Measurements from ENCODE around the gene NTF3. TPM values are rescaled to one million over a fixed set of nuclear protein-coding genes. Genes with fewer than 3 reads are reported as not detected.
"Not testable (repeated sequence)": the region's sequence is repeated elsewhere in the genome, so short reads cannot be mapped to it uniquely, and the experiment has no call there.

NTF3 gene
- total RNA-seq, 2 experiments from 2014 or later = not detected

DNA sequence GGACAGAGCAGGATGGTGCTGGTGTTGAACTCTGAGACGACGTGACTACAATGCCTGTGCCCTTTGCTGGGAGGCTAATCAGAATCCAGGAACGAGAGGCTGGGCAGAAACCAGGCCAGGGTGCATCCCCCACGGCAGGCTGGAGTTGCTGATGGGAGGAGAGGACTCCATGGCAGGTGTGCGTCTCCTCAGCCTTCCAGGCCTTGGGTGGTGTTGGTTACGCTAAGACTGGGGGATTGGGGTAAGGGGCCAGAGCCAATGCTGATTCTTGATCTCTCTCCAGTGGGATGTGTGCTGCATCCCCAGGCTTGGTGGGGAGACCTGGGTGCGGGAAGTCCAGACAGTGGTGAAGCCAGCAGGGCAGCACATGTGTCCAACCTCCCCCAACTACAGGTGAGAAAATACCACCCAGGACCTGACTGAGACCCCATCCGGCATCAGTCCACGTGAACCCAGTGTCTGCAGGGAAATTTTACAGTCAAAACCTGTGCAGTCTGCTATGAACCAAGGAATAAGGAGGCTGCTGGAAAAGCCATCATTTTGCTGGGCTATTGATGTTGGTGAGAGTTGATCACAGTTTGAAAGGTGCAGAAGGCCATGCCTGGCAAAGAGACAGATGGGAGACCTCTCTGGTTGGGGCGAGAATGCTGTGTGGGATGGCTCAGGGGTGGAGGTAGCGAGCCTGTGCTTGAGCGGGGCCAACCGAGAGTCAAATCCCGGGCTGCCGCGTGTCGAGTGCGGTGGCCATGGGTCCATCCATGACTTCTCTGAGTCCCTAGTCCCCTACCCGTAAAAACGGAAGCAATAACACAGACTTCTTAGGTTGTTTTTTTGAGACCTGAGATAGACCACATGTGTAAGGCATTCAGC, 89.8 kb downstream of the NTF3 start:
- no peaks in the 10 kb centered on the region for H3K27me3 Mint-ChIP-seq
- CTCF ChIA-PET = no interaction called here
- DNase-seq = no peak

DNA sequence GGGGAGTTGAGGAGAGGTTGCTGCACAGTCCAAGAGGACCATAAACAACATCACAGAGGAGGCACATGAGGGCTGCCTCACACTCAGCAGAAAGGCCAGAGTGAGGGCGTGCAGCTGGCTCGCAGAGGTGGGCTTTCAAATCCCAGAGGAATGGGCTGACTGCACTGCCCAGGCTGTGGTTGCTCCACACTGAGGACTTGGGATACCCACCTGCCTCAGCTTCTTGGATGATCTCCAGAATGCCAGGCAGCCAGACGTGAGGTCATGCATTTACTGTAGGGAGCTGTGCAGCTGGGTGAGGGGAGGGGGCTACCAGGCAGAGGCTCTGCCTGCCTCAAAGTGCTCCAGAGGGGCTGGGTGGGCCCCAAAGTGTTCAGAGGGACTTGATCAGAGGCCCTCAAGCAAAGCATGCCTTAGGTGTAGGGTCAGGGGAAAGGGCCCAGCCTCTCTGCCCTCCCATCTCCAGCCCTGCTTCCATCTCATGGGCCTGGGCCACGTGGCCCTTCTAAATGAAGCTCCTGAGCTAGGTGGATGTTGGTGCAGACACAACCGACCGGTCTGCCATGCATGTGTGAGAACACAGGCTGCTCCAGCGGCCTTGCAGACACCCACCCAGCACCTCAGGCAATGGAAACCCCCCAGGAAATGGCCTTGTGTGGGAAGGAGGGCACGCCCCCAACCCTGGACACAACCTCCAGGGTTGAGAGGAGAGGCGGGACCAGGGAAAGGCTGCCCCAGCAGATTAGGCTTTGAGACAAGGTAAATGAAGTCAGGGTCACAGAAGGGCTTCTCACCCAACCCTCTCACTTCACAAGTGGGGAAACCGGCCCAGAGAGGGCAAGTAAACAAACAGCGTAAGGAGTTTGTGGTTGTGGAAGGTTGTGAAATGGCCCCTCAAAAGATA, 90.8 kb downstream of the NTF3 start:
- ChIA-PET CTCF (no interaction called here), POLR2A (no interaction called here)
- no peaks in the 10 kb centered on the region for H3K27me3 Mint-ChIP-seq
- H3K4me1 Mint-ChIP-seq = no peaks in the 10 kb centered on the region
- no peak overlapping the region for H3K4me3 Mint-ChIP-seq
- no peak for DNase-seq
- H3K36me3 Mint-ChIP-seq (ENCODE audit: low read depth) = no peaks in the 10 kb centered on the region
- no peak overlapping the region for H3K27ac Mint-ChIP-seq
- no peaks in the 10 kb centered on the region for H3K9me3 Mint-ChIP-seq

More for the DNA sequence above, 89.8 kb downstream of the NTF3 start:
- Mint-ChIP-seq H3K4me3 (no peak overlapping the region), H3K36me3 (ENCODE audit: low read depth) (no peaks in the 10 kb centered on the region), H3K4me1 (no peaks in the 10 kb centered on the region), H3K9me3 (no peaks in the 10 kb centered on the region), H3K27ac (no peak overlapping the region)
- POLR2A ChIA-PET = no interaction called here

DNA sequence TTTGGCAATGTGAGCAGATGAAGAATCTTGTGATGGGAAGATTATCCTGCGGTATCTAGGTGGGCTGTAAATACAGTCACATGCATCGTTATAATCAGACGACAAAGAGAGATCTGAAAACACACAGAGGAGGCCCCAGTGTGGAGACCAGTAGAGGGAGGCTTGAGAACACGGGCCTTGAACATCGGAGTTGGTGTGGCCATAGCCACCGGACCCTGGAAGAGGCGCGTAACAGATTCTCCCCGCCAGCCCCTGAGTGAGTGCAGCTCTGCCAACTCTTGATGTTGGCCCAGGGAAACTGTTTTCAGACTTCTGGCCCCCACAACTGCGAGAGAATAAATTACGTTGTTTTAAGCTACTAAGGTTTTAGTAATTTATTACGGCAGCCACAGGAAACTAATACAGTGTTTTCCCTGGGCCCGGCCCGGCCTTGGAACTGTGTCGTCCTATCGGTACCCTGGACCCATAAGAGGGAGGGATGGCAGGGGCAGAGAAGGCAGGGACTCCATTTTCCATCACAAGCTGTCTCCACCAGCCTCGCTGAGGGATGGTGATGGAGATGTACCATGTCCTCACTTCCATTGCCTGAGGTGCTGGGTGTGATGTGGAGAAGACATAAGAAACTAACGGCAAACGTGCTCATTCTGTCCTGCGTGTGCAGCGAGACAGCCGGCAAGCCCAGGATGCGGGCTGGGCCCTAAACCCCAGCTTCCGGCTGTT, 91.6 kb downstream of the NTF3 start:
- H3K36me3 Mint-ChIP-seq (ENCODE audit: low read depth) = no peaks in the 10 kb centered on the region
- H3K27me3 Mint-ChIP-seq = no peaks in the 10 kb centered on the region
- no peak for DNase-seq
- CTCF ChIA-PET = no interaction called here
- no peak overlapping the region for H3K27ac Mint-ChIP-seq
- H3K9me3 Mint-ChIP-seq = no peaks in the 10 kb centered on the region
- POLR2A ChIA-PET = no interaction called here
- H3K4me3 Mint-ChIP-seq = no peak overlapping the region
- H3K4me1 Mint-ChIP-seq = no peaks in the 10 kb centered on the region

DNA sequence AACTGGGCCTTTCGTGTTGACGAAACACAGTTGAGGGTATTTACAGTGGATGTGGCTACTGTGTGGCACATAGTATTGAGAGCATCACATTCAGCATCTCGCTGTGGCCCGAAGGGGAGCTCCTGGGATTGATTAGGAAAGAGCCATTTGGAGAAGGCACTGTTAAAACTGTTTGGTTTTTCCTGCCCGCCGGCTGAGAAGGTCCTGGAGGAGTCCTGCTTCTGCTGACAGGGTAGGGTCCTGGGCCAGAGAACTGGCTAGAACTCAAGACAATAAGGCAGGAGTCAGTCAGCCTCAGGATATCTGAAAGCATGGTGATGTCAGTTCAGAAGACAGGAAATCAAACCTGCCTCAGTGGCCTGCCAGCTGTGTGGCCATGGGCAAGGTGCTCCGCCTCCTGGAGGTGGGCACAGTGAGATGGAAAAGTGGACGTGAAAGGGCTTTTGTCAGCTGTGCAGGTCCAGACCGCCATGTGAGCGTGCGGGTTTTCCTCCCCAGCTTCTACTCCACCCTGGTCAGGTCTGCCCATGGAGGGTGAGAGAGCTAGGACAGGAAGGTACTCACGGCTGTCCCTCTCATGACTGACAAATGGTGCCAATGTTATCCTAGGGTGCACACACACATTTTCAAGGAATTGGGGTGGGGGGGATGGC, 92.3 kb downstream of the NTF3 start:
- POLR2A ChIA-PET = no interaction called here
- H3K9me3 Mint-ChIP-seq = no peaks in the 10 kb centered on the region
- no peaks in the 10 kb centered on the region for H3K4me1 Mint-ChIP-seq
- CTCF ChIA-PET = no interaction called here
- no peak overlapping the region for H3K4me3 Mint-ChIP-seq
- no peaks in the 10 kb centered on the region for H3K27me3 Mint-ChIP-seq
- no peak for DNase-seq
- H3K36me3 Mint-ChIP-seq (ENCODE audit: low read depth) = no peaks in the 10 kb centered on the region
- no peak overlapping the region for H3K27ac Mint-ChIP-seq

DNA sequence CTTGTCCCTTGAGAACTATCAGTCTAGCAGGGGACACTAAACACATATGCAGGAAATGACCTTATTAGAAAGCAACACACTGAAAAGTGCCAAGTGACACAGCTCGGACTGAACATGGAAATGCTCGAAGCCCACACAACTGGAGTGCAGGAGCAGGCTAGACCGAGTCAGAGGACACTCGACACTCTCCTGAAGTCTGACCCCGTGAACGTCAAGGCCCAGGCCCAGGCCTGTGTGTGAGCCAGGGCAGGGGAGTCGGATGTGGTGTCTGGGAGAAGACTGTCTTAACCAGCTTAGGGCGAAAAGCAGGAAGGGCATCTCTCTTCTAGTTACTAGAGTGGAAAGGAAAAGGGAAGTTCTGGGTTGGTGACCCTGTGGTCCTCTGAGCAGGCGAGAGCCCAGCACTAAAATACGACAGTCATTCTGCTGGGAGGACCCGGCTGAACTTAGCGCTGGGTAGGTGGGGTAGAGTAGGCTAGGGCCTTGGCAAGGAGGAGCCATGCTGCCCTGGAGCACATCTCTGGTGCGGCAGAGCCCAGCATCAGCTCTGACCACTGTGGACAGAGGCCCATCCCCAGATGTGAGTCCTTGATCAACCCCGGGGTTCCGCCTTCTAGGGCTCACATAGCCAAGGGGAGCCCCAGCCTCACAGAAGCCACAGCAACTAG, 93.0 kb downstream of the NTF3 start:
- Mint-ChIP-seq H3K27ac (no peak overlapping the region), H3K4me3 (no peak overlapping the region), H3K4me1 (no peaks in the 10 kb centered on the region), H3K9me3 (no peaks in the 10 kb centered on the region), H3K36me3 (ENCODE audit: low read depth) (no peaks in the 10 kb centered on the region), H3K27me3 (no peaks in the 10 kb centered on the region)
- POLR2A ChIA-PET = no interaction called here
- CTCF ChIA-PET = no interaction called here
- DNase-seq = no peak

DNA sequence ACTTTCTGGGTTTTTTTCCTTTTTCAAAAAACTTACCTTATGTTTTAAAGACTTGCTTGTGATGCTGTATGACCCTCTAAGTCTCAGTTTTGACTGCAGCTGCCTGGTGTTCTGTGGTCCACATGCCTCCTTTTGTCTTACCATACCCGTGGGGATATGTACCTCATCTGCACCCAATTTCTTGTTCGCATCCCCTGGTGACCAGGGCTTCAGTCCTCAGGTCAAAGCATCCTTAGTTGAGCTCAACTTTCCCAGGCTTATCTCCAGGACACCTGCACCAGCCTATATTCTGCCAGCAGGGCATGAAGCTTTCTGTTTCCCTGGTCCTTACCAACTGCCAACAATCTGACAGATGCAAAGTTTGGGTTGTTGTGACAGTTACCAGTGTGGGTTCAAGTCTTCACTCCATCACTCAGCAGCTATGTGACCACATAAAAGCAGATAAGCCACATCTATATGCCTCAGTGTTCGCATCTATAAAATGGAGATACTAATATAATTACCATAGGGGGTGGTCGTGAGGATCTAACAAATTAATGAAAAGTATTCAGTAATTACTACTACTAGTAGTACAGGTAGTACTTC, 94.0 kb downstream of the NTF3 start:
- DNase-seq = no peak
- H3K4me1 Mint-ChIP-seq = no peaks in the 10 kb centered on the region
- no peaks in the 10 kb centered on the region for H3K9me3 Mint-ChIP-seq
- POLR2A ChIA-PET = no interaction called here
- H3K27ac Mint-ChIP-seq = no peak overlapping the region
- no peaks in the 10 kb centered on the region for H3K36me3 Mint-ChIP-seq (ENCODE audit: low read depth)
- CTCF ChIA-PET = no interaction called here
- no peak overlapping the region for H3K4me3 Mint-ChIP-seq
- H3K27me3 Mint-ChIP-seq = no peaks in the 10 kb centered on the region

DNA sequence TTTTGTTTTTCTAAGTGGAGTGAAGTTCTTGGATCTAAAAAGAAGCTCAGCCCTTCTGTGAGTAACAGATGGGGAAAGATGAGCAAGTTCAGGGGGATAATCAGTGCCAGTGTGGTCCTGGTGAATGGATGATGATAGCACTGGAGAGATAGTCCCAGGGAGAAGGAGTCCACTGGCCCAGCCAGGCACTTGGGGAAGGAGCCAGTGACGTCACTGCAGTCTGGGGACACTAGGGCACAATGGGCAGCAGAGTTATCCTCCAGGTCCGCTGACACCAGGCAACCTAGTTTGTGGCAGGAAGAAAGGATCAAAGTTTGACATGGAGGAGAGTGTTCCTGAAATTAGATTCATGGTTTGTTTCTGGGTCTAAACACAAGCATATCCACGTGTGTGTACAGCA, 101.5 kb downstream of the NTF3 start:
- CTCF ChIA-PET = no interaction called here
- Mint-ChIP-seq H3K36me3 (ENCODE audit: low read depth) (no peaks in the 10 kb centered on the region), H3K4me3 (no peak overlapping the region), H3K4me1 (no peaks in the 10 kb centered on the region), H3K27me3 (no peaks in the 10 kb centered on the region), H3K9me3 (peaks cover 2% of the 10 kb centered on the region), H3K27ac (no peak overlapping the region)
- POLR2A ChIA-PET = no interaction called here
- no peak for DNase-seq

DNA sequence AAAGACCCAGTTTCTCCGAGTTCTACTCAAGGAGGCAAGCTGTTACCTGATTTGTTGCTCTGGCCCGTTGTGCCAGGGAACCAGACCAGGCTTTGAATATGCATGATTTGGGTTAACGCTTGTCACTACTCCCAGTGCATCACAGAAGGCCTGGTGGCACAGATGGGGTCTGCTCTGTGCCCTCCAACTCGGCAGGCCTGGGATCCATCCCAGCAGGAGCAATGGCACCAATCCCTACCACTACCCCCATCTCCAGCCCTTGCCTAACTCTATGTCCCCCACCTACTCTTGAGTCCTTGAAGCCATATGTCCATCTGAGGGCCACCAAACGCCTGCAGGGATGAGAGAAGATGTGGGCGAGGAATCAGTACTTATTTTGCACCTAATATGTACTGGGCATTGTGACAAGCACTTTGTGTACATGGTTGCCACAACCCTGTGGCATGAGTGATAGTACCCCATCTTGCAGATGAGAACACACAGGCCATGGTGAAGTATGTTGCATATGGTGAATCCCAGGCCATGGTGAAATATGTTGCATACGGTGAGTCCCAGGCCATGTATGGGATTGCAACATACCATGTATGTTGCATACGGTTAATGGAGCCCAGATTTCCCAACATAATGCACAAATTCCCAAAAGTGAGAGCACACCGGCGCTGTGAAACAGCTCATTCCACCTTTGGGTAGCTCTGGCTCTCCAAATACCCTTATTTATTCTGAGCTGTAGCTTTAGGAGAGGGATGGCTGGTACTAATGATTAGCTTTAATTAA, 102.7 kb downstream of the NTF3 start:
- Mint-ChIP-seq H3K4me3 (no peak overlapping the region), H3K9me3 (peaks cover 2% of the 10 kb centered on the region), H3K36me3 (ENCODE audit: low read depth) (no peaks in the 10 kb centered on the region), H3K27me3 (no peaks in the 10 kb centered on the region), H3K27ac (no peak overlapping the region), H3K4me1 (no peaks in the 10 kb centered on the region)
- CTCF ChIA-PET = no interaction called here
- POLR2A ChIA-PET = no interaction called here
- no peak for DNase-seq

DNA sequence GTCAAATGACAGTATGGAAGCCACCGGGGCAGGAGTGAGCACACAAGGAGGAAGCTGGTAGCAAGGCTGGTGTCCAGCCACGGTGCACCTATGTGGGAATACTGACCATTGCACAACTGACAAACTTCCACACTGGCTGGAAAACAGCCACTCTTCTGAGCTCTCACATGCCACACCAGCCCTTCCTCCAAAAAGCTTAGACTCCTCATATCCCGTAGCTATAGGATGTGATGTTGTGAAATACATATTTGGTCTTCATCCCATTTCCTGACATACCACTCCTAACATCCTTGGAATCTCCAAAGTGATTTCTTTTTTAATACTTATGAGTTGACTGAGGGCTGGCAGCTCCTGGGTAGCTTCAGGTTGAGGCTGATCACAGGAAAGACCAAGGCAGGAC, 103.6 kb downstream of the NTF3 start:
- ChIA-PET CTCF (interaction anchor here (1.0 kb wide), 1 partner anchor 155 kb away, joined by 3 read pairs; no protein-coding TSS in a partner anchor), POLR2A (no interaction called here)
- no peak for DNase-seq
- Mint-ChIP-seq H3K4me1 (no peaks in the 10 kb centered on the region), H3K36me3 (ENCODE audit: low read depth) (no peaks in the 10 kb centered on the region), H3K9me3 (peaks cover 2% of the 10 kb centered on the region), H3K27me3 (no peaks in the 10 kb centered on the region), H3K4me3 (no peak overlapping the region), H3K27ac (no peak overlapping the region)

DNA sequence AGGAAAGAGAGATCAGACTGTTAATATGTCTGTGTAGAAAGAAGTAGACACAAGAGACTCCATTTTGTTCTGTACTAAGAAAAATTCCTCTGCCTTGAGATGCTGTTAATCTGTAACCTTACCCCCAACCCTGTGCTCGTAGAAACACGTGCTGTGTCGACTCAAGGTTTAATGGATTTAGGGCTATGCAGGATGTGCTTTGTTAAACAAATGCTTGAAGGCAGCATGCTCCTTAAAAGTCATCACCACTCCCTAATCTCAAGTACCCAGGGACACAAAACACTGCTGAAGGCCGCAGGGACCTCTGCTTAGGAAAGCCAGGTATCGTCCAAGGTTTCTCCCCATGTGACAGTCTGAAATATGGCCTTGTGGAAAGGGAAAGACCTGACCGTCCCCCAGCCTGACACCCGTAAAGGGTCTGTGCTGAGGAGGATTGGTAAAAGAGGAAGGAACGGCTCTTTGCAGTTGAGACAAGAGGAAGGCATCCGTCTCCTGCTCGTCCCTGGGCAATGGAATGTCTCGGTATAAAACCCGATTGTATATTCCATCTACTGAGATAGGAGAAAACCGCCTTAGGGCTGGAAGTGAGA, 105.2 kb downstream of the NTF3 start:
- H3K9me3 Mint-ChIP-seq; POLR2A ChIA-PET; H3K27ac Mint-ChIP-seq; H3K4me3 Mint-ChIP-seq; H3K27me3 Mint-ChIP-seq; H3K36me3 Mint-ChIP-seq (ENCODE audit: low read depth); DNase-seq; H3K4me1 Mint-ChIP-seq; CTCF ChIA-PET: not testable (repeated sequence)

DNA sequence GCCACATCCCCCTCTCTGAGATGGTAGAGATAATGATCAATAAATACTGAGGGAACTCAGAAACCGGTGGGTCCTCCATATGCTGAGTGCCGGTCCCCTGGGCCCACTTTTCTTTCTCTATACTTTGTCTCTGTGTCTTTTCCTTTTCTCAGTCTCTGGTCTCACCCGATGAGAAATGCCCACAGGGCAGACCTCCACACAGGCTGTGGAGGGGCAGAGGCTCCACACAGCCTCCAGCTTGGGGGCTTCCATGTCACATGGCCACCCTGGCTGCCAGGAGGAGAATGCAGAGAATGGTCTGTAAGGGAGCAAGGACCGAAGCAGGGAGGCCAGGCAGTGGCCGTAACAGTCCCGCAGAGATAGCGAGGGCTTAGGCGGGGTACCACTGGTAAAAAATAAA, 105.9 kb downstream of the NTF3 start:
- Mint-ChIP-seq H3K4me1 (no peaks in the 10 kb centered on the region), H3K27me3 (no peaks in the 10 kb centered on the region), H3K9me3 (peaks cover 2% of the 10 kb centered on the region), H3K36me3 (ENCODE audit: low read depth) (no peaks in the 10 kb centered on the region), H3K27ac (no peak overlapping the region), H3K4me3 (no peak overlapping the region)
- no peak for DNase-seq
- ChIA-PET POLR2A (no interaction called here), CTCF (no interaction called here)

Measured in activated CD4-positive, alpha-beta memory T cell treated with anti-CD3 and anti-CD28 coated beads, Interleukin-2, amount 10 ng/mL, durations not matched to agents 7 days and 5 days (primary cell).